AG10803 (cell line): ENCODE measurements around the gene SLC44A1.

ENCODE experiments used
- DNase-seq: peaks from one replicate; pipeline ENCODE4 v3.0.0; 2010; ENCODE audit warnings: low read depth
- H3K4me3 ChIP-seq: 2 replicates; pipeline ENCODE4 v1.5.1; 2011; ENCODE audit warnings: mild to moderate bottlenecking, low read length, control low read depth
- TF ChIP-seq, protein P1 (sequence below): conservative IDR thresholded peaks from 2 replicates; pipeline ENCODE4 v1.5.1; 2011; ENCODE audit warnings: mild to moderate bottlenecking, low read length, control low read depth, inconsistent platforms

The SLC44A1 gene

DNA sequence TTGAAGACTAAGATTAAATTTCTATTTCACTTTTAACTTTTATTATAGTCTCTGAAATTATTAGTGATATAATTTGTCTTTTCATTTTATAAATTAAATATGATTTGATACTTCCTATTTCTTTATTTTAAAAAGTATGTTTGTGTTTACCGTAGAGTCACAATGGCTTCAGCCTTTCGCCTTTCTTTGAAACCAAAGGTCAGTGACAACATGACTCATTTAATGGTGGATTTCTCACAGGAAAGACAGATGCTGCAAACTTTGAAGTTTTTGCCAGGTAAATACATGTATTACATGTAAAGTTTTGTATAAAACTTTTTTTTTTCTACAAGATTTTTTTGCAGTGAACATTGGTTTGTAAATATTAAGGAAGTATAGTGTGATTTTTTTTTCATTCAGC is 239.8 kb downstream of the SLC44A1 start:
- TF ChIP-seq, protein P1, sequence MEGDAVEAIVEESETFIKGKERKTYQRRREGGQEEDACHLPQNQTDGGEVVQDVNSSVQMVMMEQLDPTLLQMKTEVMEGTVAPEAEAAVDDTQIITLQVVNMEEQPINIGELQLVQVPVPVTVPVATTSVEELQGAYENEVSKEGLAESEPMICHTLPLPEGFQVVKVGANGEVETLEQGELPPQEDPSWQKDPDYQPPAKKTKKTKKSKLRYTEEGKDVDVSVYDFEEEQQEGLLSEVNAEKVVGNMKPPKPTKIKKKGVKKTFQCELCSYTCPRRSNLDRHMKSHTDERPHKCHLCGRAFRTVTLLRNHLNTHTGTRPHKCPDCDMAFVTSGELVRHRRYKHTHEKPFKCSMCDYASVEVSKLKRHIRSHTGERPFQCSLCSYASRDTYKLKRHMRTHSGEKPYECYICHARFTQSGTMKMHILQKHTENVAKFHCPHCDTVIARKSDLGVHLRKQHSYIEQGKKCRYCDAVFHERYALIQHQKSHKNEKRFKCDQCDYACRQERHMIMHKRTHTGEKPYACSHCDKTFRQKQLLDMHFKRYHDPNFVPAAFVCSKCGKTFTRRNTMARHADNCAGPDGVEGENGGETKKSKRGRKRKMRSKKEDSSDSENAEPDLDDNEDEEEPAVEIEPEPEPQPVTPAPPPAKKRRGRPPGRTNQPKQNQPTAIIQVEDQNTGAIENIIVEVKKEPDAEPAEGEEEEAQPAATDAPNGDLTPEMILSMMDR, result no peak
- no peak for DNase-seq
- no peak overlapping the region for H3K4me3 ChIP-seq

- no peak overlapping the region for H3K4me3 ChIP-seq
- TF ChIP-seq, protein P1, result no peak
- no peak for DNase-seq
Observed at GRCh38 chr9:105485131-105485530, 240.7 kb downstream of the SLC44A1 start.
